GM18520 (cell line): ENCODE measurements around the gene KRTAP5-2.

Source experiments
- ATAC-seq: cut with Tn5 transposase; IDR thresholded peaks from one replicate; pipeline ENCODE4 v1.9.1; 2021; ENCODE audit not compliant: unreplicated experiment

KRTAP5-2 gene

DNA sequence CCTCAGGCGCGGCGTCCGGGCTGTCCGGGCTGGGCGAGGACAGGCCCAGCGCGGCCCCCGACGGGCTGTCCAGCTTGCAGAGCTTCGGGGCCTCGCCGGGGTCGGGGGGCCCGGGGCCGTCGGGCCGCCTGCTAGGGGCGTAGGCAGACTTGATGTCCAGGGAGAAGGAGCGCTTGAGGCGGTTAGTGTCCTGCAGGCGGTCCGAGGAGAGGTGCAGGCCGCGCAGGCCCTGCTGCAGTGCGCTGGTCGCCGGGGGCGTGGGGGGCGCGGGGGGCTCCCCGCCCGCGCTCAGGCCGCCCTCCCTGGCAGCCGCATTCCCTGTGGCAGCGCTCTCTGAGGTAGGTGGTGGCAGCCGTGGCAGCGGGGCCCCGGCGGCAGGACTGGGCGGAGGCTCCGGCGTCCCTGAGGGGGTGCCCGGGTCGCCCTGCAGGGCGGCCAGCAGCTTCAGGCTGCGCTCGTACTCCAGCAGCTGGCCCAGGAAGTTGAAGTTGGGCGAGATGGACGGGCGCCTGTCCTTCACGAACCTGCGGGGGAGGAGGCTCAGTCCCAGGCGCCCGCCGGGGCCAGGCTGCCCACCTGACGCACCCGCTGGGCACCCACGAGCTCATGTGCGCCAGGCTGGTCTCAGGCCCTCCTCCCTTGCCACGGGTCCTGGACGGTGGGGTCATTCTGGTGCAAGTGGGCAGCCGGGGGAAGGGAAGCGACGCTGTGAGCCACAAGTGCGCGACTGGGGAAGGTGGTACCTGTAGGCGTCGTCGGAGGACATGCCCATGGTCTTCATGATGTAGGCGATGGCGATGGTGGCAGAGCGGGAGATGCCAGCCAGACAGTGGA is 40.8 kb downstream of the KRTAP5-2 start:
- no peak for ATAC-seq

DNA sequence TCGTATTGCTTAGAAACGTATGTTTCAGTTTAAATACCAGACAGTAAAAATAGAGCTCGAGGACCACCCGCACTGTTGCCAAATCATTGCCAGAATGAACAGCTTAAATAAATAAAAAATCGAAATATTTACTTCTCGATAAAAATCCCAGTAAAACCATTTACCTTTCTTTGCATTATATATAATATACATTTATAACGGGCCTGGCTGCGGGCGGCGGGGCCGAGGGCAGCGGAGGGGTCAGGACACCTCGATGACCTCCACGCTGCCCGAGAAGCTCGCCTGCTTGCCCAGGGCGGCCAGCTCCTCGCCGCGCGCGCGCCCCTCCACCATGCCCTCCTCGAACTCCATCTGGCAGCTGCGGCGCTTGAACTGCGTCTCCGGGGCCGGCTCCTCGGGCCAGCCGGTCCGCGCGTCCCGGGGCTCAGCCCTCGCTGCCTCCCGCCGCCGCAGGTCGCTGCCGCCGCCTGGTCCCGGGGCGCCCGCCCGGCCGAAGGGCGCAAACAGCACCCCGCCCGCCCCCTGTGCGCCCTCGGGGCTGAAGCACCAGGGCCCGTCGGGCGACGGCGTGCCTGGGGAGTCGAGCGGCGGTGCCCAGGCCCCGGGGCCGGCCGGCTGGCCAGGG is 41.7 kb downstream of the KRTAP5-2 start:
- ATAC-seq, result no peak

DNA sequence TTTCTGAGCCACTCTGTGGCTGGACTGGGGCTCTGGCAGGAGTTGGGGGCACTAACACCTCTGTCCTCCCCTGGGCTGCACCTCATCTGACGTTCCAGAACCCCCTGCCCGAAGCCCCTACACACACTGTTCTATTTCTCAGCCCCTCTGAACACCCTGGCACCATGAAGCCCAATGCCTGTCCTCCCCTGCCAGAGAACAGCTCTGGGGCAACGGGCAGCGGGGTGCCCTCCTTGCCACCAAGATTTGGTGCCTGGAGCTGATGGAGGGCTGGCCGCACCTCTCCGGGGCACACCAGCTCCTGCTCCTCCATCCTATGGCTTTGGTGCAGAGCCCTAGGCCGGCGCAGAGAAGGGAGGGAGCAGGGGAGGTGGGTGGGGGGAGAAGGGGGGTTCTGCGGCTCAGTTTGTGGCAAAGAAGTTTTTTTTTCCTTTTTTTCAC is 42.4 kb downstream of the KRTAP5-2 start:
- ATAC-seq, result no peak

DNA sequence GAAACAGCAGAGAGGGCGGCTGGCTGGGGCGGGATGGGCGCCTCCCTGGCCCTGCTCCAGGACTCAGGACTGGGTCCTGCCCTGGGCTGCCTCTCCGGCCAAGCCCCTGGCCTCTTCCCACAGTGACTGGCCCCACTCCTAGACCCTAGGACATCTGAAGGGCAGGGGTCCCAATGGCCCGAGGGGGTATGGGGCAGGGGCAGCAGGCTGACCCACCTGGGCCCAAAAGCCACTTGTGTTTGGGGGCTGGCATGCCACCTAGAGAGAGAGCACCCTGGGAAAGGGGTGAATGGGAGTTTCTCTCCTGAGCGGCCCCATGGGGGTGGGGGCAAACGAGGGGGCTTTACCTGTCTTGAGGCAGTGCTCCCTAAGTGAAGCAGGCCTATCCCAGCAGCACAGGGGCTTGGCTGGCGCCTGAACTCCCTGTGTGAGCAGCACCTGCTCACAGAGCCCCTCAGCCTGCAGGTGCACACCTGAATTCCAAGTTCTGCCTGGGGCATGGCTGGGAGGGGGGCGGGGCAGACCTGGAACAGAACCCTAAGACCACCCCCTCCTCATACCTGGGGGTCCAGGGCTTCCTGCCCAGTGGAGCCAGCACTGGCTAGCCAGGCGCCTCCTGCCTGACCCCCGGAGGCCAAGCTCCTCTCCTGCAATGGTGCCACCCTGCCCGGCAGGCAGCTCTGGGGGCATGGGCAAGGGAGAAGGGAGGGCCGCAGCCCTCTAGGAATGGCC is 42.9 kb downstream of the KRTAP5-2 start:
- ATAC-seq, result no peak

DNA sequence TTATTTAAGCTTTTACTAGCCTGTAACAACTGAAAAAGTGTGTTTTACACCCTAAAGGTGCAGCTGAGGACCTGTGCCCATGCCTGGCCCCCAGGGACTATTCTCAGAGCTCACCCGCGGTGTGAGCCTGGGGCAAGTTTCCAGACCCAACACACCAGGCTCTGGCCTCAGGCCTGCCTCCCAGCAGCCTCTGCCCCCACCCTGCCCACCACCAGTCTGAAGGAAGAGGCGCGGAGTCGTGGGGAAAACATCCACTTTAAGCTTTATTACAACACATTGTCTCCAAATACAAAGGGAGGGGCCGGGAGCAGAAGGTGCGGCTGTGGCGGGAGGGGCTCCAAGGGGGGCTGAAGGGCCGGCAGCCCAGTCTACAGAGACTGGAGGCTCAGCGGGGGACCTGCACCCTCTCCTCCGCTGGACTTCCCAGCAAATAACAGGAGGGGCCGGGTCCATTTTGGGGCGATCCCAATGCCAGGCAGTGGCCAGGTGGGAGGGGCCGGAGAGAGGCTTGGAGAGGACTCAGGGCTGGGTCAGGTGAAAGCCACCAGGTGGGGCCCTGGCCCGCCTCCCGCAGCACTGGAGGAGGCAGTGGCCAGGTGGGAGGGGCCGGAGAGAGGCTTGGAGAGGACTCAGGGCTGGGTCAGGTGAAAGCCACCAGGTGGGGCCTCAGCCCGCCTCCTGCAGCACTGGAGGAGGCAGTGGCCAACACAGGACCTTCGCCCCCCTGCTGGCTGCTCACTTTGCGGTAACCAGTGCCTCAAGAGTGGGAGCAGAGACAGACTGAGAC is 44.1 kb downstream of the KRTAP5-2 start:
- ATAC-seq, result no peak

DNA sequence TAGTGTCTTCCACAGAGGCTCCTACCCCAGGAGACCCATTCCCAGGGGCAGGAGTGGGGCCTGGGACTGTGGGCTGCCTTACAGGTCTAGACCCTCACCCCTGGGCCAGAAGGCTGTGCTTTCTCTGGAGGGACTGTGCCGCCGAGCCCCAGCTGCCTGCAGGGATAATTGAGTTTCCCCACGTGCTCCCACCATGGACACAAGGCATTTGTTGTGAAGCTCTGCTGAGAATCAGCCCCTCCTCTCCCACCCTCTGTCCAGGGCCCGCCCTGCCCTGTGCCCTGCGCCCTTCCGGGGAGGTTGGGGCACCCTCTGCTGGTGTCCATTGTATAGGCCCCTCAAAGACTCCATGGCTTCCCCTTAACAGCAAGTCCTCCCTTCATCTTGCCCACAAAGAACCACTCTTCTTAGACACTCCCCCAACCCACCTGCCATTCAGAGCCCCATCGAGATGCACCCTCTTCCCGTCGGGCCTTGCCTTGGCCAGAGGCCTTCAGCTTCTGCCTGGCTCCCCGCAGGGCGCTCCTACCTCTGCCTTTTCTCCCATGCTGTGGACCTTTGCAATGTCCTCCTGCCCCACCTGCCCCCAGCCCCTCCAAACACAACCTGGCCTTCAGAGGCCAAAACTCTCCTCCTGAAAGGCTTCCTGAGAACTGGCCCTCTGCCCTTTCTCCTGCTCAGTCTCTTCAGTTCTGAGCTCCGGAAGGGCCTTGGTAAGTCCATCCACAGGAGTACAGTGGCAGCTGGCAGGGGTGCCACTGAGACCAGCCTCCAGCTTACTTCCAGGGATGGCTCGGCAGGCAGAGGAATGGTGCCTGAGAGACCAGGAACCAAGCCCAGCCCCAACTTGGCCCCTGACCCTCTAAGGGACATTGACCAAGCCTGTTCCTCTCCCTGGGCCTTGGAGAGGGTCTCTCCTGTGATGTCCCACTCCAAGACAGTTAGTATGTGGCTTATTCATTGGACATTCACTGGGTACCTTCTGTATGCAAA is 48.5 kb downstream of the KRTAP5-2 start:
- ATAC-seq, result no peak

DNA sequence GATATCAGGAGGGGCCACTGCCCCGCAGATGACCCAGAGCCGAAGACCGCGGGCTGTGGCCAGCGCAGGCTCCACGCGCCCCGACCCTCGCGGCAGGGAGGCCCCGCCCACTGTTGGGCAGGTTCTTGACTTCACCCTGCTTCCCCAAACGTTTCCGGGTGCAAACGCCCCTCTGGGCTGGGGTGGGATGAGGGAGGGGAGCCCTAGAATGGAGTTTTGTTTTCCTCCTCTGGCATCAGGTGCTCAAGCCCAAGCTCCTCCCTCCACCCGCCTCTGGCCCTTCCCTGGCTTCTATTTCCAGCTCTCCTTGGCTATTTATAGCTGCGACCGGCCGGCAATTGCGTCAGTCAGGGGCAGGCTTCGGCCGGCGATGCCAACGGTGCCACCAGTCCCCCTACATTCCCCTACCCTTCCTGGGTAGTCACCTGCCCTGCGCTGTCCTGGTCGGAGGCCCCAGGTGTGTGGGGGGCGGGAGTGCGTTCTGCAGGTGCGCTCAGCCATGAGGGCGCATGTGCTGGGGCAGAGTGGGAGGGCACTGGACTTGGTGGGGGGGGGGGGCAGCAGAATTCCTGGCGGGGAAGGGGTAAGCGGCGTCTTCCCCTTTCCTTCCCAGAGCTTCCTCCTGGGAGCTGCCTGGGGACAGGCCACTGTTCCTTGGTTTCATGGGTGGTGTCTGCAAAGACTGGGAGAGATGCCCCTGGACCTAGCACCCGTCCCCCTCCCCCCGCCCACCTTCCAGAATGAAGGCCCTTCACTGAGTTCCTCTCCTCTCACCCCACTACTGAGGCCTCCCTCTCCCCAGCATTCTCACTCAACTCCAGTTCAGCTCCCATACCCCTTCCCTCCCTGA is 49.6 kb downstream of the KRTAP5-2 start:
- ATAC-seq, result no peak

DNA sequence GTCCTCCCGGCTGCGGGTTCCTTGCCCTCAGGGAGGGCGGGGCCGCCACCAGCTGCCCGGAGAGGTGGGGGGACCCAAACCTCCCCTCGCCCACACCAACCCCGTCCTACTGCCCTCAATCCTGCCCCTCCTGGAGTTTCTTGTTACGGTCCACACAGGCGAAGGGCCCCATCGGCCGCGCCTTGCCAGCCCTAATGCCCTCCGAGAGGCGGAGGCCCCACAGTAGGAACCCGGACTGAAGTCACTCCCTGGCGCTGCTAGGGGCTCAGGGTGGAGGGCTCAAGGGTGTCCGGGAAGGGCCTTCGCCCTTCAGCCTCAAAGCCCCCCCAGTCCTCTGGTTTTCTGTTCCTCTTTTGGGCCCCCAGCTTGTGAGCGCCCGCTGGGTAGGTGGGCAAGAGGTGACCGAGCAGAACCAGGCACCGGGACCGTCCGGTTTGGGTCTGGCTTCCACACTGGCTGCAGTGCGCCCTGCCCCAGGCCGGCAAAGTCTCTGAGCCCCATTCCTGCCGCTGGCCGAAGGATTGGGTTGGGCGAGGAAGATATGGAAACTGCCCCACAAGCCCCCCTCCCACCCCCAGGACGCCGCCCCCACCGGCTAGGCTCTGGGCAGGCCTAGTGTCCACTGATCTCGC is 50.5 kb downstream of the KRTAP5-2 start:
- ATAC-seq, result no peak
